ENCODE measurements around the gene PTPRN2. TPM values are rescaled to one million over a fixed set of nuclear protein-coding genes. Genes with fewer than 3 reads are reported as not detected.
A peak's percentile ranks its signal among the peaks of the same experiment; 100 is the strongest.

Gene PTPRN2
- total RNA-seq, 1 experiment from 2014 or later: 1.1 TPM

GRCh38 chr7:157751951-157752673, 835.5 kb downstream of the PTPRN2 start:
- DNase-seq (ENCODE audit: low read depth, low spot score) (no peak), ATAC-seq (0 out of 2 replicates have a peak, but pooled peaks have one; percentile 25)
- no peaks in the 10 kb centered on the region for H3K9me3 ChIP-seq (ENCODE audit: control insufficient read depth, insufficient read depth, low read depth, low read length)
- no peaks in the 10 kb centered on the region for H3K36me3 ChIP-seq (ENCODE audit: control insufficient read depth, insufficient read depth, low read length)
- in situ Hi-C loops (cut with HindIII; ENCODE audit: low pct_unique_long_range_greater_than_20kb, low sequenced_read_pairs): no loop called here
- ChIA-PET CTCF (no interaction called here), POLR2A (no interaction called here)
- no peak overlapping the region for H3K27ac ChIP-seq (ENCODE audit: low read length)
- intact Hi-C loops (cut with micrococcal nuclease; ENCODE audit: unreplicated experiment): no loop called here
- H3K27me3 ChIP-seq (ENCODE audit: control insufficient read depth, insufficient read depth, low read length): no peaks in the 10 kb centered on the region; the same call in 1 of the 2 replicates
- H3K4me3 ChIP-seq (ENCODE audit: low read depth in 2 of 2, low read length in 2 of 2): no peak overlapping the region
- no TSS peak for BruUV-seq (replicated peaks)
- no peaks in the 10 kb centered on the region for H3K4me1 ChIP-seq (ENCODE audit: control insufficient read depth, insufficient read depth, low read length)
- TF ChIP-seq SIN3A (IDR thresholded peaks at IDR 0.05; ENCODE audit: borderline replicate concordance, insufficient read depth, low read depth, low read length): no peak
- TF ChIP-seq POLR2AphosphoS5 (IDR thresholded peaks at IDR 0.05; ENCODE audit: low read depth, low read length): no peak
- no peak for TF ChIP-seq TCF7L2 (IDR thresholded peaks at IDR 0.05; ENCODE audit: low read depth, low read length)
- no peak for TF ChIP-seq CTCF (IDR thresholded peaks at IDR 0.05)
- no peak for TF ChIP-seq REST (IDR thresholded peaks at IDR 0.05; ENCODE audit: insufficient read depth in 1 of 2, low read depth in 2 of 2, low read length in 1 of 2)

DNA sequence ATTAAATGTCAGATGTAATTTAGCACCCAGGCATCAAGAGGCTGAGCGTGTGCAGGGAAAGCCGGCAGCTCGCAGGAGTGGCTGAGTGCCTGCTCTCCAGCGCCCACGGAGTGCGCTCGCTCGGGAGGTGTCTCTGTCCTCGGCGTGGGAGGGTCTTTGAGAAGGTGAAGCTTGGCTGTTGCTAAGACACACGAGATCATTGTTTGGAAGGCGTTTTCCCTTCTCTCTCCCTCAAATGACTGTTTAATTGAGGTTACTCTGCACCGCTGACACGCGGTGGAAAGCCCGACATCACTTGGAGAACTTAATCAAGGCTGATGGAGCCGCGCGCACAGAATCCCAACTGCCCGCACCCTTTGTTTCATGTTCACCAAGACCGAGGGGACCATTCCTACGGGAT, 836.2 kb downstream of the PTPRN2 start:
- ATAC-seq (no peak), DNase-seq (ENCODE audit: low read depth, low spot score) (no peak)
- ChIA-PET POLR2A (no interaction called here), CTCF (no interaction called here)
- H3K36me3 ChIP-seq (ENCODE audit: control insufficient read depth, insufficient read depth, low read length): no peaks in the 10 kb centered on the region
- in situ Hi-C loops (cut with HindIII; ENCODE audit: low pct_unique_long_range_greater_than_20kb, low sequenced_read_pairs): no loop called here
- TF ChIP-seq POLR2AphosphoS5 (IDR thresholded peaks at IDR 0.05; ENCODE audit: low read depth, low read length) (no peak), CTCF (IDR thresholded peaks at IDR 0.05) (no peak), SIN3A (IDR thresholded peaks at IDR 0.05; ENCODE audit: borderline replicate concordance, insufficient read depth, low read depth, low read length) (no peak), TCF7L2 (IDR thresholded peaks at IDR 0.05; ENCODE audit: low read depth, low read length) (no peak), REST (IDR thresholded peaks at IDR 0.05; ENCODE audit: insufficient read depth in 1 of 2, low read depth in 2 of 2, low read length in 1 of 2) (no peak)
- no peaks in the 10 kb centered on the region for H3K4me1 ChIP-seq (ENCODE audit: control insufficient read depth, insufficient read depth, low read length)
- H3K27ac ChIP-seq (ENCODE audit: low read length): no peak overlapping the region
- BruUV-seq (replicated peaks): no TSS peak
- intact Hi-C loops (cut with micrococcal nuclease; ENCODE audit: unreplicated experiment): no loop called here
- no peak overlapping the region for H3K4me3 ChIP-seq (ENCODE audit: low read depth in 2 of 2, low read length in 2 of 2)
- H3K27me3 ChIP-seq (ENCODE audit: control insufficient read depth, insufficient read depth, low read length): no peaks in the 10 kb centered on the region; the same call in 1 of the 2 replicates
- H3K9me3 ChIP-seq (ENCODE audit: control insufficient read depth, insufficient read depth, low read depth, low read length): no peaks in the 10 kb centered on the region
